Activated naive CD4-positive, alpha-beta T cell treated with anti-CD3 and anti-CD28 coated beads for 36 hours (primary cell): ENCODE results near the gene SEMA3G. TPM values are rescaled to one million over a fixed set of nuclear protein-coding genes. Genes with fewer than 3 reads are reported as not detected.

Source experiments
- CTCF ChIA-PET: fragments of 350-600 bp; sonication (Branson Sonifier 250); formaldehyde crosslinking; loops from one replicate; lab custom pipeline; 2021; ENCODE audit warnings: antibody characterized with exemption; lab: Charles Lee
- DNase-seq: peaks from one replicate; pipeline ENCODE4 v3.0.0-alpha.2; 2020
- H3K27ac Mint-ChIP-seq: one replicate; pipeline ENCODE4 v1.8.0; 2021; ENCODE audit warnings: mild to moderate bottlenecking, mixed read lengths
- H3K27me3 Mint-ChIP-seq: one replicate; pipeline ENCODE4 v1.8.0; 2021; ENCODE audit warnings: low read depth, mixed read lengths
- H3K36me3 Mint-ChIP-seq: one replicate; pipeline ENCODE4 v1.8.0; 2021; ENCODE audit warnings: low read depth, mixed read lengths
- H3K4me1 Mint-ChIP-seq: one replicate; pipeline ENCODE4 v1.8.0; 2021; ENCODE audit warnings: low read depth, mixed read lengths
- H3K4me3 Mint-ChIP-seq: one replicate; pipeline ENCODE4 v1.8.0; 2021; ENCODE audit warnings: mild to moderate bottlenecking, moderate library complexity, mixed read lengths
- H3K9me3 Mint-ChIP-seq: one replicate; pipeline ENCODE4 v1.8.0; 2021; ENCODE audit warnings: mixed read lengths
- intact Hi-C: fragments of 100-400 bp; cut with micrococcal nuclease; formaldehyde crosslinking; loops from one replicate; pipeline ENCODE4 v1.15.1; 2023
- total RNA-seq, 2 experiments: library from RNA; stranded (reverse); gene quantifications; one replicate each; pipeline ENCODE4 v1.2.3, GENCODE V29; 2021

The SEMA3G gene
- total RNA-seq, 2 experiments from 2014 or later: not detected

GRCh38 chr3:52407779-52408178 lies 37.1 kb downstream of the SEMA3G start:
- peaks cover 25% of the 10 kb centered on the region for H3K36me3 Mint-ChIP-seq
- intact Hi-C loops: no loop called here
- peak overlapping the region; percentile 86 for H3K4me3 Mint-ChIP-seq
- no peaks in the 10 kb centered on the region for H3K27me3 Mint-ChIP-seq
- CTCF ChIA-PET: interaction anchor here (1.4 kb wide), 1 partner anchor 38 kb away, joined by 4 read pairs; no protein-coding TSS in a partner anchor
- no peak for DNase-seq
- H3K4me1 Mint-ChIP-seq: peaks cover 35% of the 10 kb centered on the region
- H3K27ac Mint-ChIP-seq: no peak overlapping the region
- H3K9me3 Mint-ChIP-seq: no peaks in the 10 kb centered on the region

GRCh38 chr3:52406791-52407510 lies 38.0 kb downstream of the SEMA3G start:
- Mint-ChIP-seq H3K9me3 (no peaks in the 10 kb centered on the region), H3K27ac (no peak overlapping the region), H3K4me3 (no peak overlapping the region), H3K36me3 (peaks cover 29% of the 10 kb centered on the region), H3K27me3 (no peaks in the 10 kb centered on the region), H3K4me1 (peaks cover 28% of the 10 kb centered on the region)
- no peak for DNase-seq
- intact Hi-C loops: no loop called here
- CTCF ChIA-PET: interaction anchor here (1.0 to 1.4 kb wide), 2 partner anchors 39 to 187 kb away, joined by 3 to 4 read pairs; no protein-coding TSS in a partner anchor

DNA sequence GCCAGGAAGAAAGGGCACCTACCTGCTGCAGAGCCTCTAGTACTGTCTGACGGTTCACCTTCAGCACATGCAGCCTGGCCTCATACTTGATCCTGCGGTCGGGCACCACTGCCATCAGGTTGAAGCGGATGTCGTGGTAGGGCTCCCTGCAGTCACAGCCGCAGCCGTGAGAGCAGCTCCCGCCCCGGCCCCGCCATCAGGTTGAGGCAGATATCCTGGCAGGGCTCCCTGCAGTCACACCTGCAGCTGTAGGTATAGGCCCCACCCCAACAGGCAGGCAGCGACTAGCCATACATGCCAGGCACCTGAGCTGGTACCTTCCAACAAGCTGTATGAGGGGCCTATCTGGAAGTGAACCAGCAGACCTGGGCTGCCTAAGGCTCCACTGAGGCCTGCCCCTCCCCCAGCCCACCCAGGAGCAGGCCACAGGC lies 38.7 kb downstream of the SEMA3G start:
- H3K36me3 Mint-ChIP-seq: peaks cover 32% of the 10 kb centered on the region

GRCh38 chr3:52405601-52406110 lies 39.2 kb downstream of the SEMA3G start:
- Mint-ChIP-seq H3K27me3 (no peaks in the 10 kb centered on the region), H3K4me1 (peaks cover 23% of the 10 kb centered on the region), H3K9me3 (no peaks in the 10 kb centered on the region), H3K4me3 (no peak overlapping the region), H3K27ac (no peak overlapping the region), H3K36me3 (peaks cover 32% of the 10 kb centered on the region)
- no peak for DNase-seq
- intact Hi-C loops: no loop called here
- CTCF ChIA-PET: interaction anchor here (1.3 kb wide), 1 partner anchor 16 kb away, joined by 3 read pairs; no protein-coding TSS in a partner anchor

More for the DNA sequence above, 38.7 kb downstream of the SEMA3G start:
- Mint-ChIP-seq H3K27me3 (no peaks in the 10 kb centered on the region), H3K4me3 (no peak overlapping the region), H3K27ac (no peak overlapping the region), H3K4me1 (peaks cover 23% of the 10 kb centered on the region), H3K9me3 (no peaks in the 10 kb centered on the region)
- DNase-seq: no peak
- CTCF ChIA-PET: interaction anchor here (1.0 kb wide), 1 partner anchor 186 kb away, joined by 3 read pairs; no protein-coding TSS in a partner anchor
- intact Hi-C loops: no loop called here

GRCh38 chr3:52405066-52405465 lies 39.8 kb downstream of the SEMA3G start:
- Mint-ChIP-seq H3K9me3 (no peaks in the 10 kb centered on the region), H3K4me3 (no peak overlapping the region), H3K27me3 (no peaks in the 10 kb centered on the region), H3K27ac (no peak overlapping the region), H3K36me3 (peaks cover 32% of the 10 kb centered on the region), H3K4me1 (peaks cover 23% of the 10 kb centered on the region)
- no peak for DNase-seq
- intact Hi-C loops: no loop called here
- CTCF ChIA-PET: interaction anchor here (0.9 to 1.3 kb wide), 2 partner anchors 15 to 20 kb away, joined by 3 to 4 read pairs; no protein-coding TSS in a partner anchor

DNA sequence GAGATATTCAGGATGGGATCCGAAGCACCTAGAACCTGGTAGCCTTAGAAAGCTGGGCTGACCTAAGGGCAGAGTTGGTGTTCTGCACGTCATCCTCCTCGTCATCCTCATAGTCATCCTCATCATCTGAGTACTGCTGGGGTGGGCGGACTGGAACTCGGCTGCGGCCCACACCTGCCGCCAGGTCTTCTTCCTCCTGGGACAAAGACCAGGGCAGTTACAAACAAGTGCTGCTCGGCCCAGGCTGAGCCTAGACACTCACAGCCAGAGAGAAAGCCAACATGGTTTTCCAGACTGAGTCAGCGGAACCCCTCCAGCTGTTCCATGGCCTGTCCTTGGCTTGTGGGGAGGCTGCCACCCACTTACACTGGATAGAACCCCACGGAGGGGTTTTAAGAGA lies 40.5 kb downstream of the SEMA3G start:
- no peaks in the 10 kb centered on the region for H3K9me3 Mint-ChIP-seq
- H3K36me3 Mint-ChIP-seq: peaks cover 32% of the 10 kb centered on the region
- no peak for DNase-seq
- H3K4me3 Mint-ChIP-seq: no peak overlapping the region
- intact Hi-C loops: no loop called here
- peaks cover 22% of the 10 kb centered on the region for H3K4me1 Mint-ChIP-seq
- no peak overlapping the region for H3K27ac Mint-ChIP-seq
- H3K27me3 Mint-ChIP-seq: no peaks in the 10 kb centered on the region
- CTCF ChIA-PET: interaction anchor here (0.9 to 1.6 kb wide), 3 partner anchors 15 to 23 kb away, joined by 3 to 4 read pairs (median 3); no protein-coding TSS in a partner anchor

DNA sequence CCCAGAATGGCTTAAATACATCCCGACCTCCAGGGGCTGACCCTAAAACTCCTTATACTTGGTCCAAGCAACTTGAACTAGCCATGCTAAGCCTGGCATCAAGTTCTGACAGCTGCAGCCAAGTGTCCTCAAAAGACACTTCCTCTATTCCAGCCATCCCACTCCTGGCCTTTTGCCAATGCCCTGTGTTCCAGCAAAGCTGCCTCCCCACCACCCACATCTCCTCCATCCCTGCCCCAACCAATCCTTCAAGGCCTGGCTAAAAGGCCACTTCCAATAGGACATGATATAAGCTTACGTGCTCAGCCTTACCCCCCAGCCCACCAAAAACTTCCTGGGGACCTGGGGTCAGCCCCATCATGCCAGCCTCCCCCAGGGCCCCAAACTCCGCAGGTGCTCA lies 40.9 kb downstream of the SEMA3G start:
- no peak for DNase-seq
- Mint-ChIP-seq H3K36me3 (peaks cover 32% of the 10 kb centered on the region), H3K27ac (no peak overlapping the region), H3K4me1 (peaks cover 18% of the 10 kb centered on the region), H3K27me3 (no peaks in the 10 kb centered on the region), H3K9me3 (no peaks in the 10 kb centered on the region), H3K4me3 (no peak overlapping the region)
- CTCF ChIA-PET: interaction anchor here (1.6 kb wide), 1 partner anchor 24 kb away, joined by 3 read pairs; no protein-coding TSS in a partner anchor
- intact Hi-C loops: no loop called here

DNA sequence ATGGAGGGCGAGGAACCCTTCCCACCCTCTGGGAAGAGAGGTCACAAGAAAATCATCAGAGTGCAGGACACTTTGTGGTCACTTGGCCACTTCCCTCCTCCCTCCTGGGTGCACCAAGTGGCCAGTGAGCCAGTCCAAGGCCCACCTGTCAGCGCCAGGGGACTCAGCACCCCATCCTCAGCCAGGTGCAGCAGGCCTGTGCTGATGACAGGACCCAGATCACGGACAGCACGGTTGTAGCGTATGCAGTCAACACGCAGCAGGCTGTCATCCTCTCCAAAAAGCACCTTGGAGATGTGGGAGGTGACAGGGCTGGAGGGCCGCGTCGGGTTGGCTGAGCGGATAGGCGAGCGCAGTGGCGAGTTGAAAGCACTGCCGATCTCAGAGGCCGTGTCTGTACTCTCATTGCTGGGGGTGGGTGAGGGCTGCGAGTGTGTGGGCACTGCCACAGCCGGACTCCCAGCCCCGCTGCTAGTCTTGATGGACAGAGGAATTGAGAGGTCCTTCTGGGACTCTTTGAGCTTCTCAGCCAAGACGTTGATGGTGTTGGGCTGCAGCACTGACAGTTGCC lies 41.5 kb downstream of the SEMA3G start:
- H3K4me1 Mint-ChIP-seq: peaks cover 12% of the 10 kb centered on the region
- peaks cover 31% of the 10 kb centered on the region for H3K36me3 Mint-ChIP-seq
- CTCF ChIA-PET: interaction anchor here (0.6 to 1.6 kb wide), 3 partner anchors 24 to 122 kb away, joined by 3 read pairs; no protein-coding TSS in a partner anchor
- intact Hi-C loops: no loop called here
- no peak overlapping the region for H3K27ac Mint-ChIP-seq
- H3K4me3 Mint-ChIP-seq: no peak overlapping the region
- no peak for DNase-seq
- no peaks in the 10 kb centered on the region for H3K27me3 Mint-ChIP-seq
- H3K9me3 Mint-ChIP-seq: no peaks in the 10 kb centered on the region

DNA sequence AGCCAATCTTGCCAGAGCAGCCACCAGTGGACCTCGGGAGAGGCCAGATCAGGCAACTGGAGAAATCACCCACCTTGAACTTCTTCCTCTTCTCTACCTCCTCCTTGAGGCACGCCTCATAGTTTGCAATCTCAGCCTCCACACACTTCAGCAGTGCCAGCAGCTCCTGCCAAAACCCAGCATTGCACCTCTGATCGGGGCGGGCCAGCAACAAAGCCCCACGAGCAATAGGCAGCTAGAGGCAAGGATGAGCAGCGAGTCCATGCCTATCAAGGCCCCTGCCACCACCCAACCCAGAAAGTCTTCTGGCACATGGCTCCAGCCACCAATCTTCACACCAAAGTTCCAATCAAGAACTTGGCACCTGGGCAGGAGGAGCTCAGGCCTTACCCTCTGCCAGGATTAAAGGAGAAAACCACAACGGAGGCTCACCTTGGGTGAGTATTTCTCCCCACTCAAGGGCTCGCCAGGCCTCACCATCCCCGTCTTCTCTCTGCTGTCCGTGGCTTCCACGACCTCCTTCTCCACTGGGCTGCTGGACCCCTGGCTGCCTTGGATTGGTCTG lies 42.1 kb downstream of the SEMA3G start:
- intact Hi-C loops: no loop called here
- CTCF ChIA-PET: interaction anchor here (0.6 to 0.7 kb wide), 2 partner anchors 65 to 122 kb away, joined by 3 read pairs; no protein-coding TSS in a partner anchor
- H3K36me3 Mint-ChIP-seq: peaks cover 28% of the 10 kb centered on the region

GRCh38 chr3:52402101-52402521 lies 42.8 kb downstream of the SEMA3G start:
- no peak overlapping the region for H3K27ac Mint-ChIP-seq
- peaks cover 25% of the 10 kb centered on the region for H3K36me3 Mint-ChIP-seq
- intact Hi-C loops: no loop called here
- no peaks in the 10 kb centered on the region for H3K9me3 Mint-ChIP-seq
- no peaks in the 10 kb centered on the region for H3K27me3 Mint-ChIP-seq
- CTCF ChIA-PET: interaction anchor here (0.9 kb wide), 1 partner anchor 14 kb away, joined by 3 read pairs; no protein-coding TSS in a partner anchor
- H3K4me1 Mint-ChIP-seq: no peaks in the 10 kb centered on the region
- no peak for DNase-seq
- H3K4me3 Mint-ChIP-seq: no peak overlapping the region

More for the DNA sequence above, 42.1 kb downstream of the SEMA3G start:
- Mint-ChIP-seq H3K9me3 (no peaks in the 10 kb centered on the region), H3K4me1 (peaks cover 6% of the 10 kb centered on the region), H3K27me3 (no peaks in the 10 kb centered on the region), H3K4me3 (no peak overlapping the region), H3K27ac (peak overlapping the region; percentile 66)
- DNase-seq: no peak

GRCh38 chr3:52401551-52401950 lies 43.4 kb downstream of the SEMA3G start:
- no peak for DNase-seq
- H3K9me3 Mint-ChIP-seq: no peaks in the 10 kb centered on the region
- no peaks in the 10 kb centered on the region for H3K27me3 Mint-ChIP-seq
- H3K4me1 Mint-ChIP-seq: no peaks in the 10 kb centered on the region
- CTCF ChIA-PET: interaction anchor here (0.9 kb wide), 1 partner anchor 14 kb away, joined by 3 read pairs; no protein-coding TSS in a partner anchor
- intact Hi-C loops: no loop called here
- no peak overlapping the region for H3K4me3 Mint-ChIP-seq
- H3K36me3 Mint-ChIP-seq: peaks cover 24% of the 10 kb centered on the region
- H3K27ac Mint-ChIP-seq: no peak overlapping the region

DNA sequence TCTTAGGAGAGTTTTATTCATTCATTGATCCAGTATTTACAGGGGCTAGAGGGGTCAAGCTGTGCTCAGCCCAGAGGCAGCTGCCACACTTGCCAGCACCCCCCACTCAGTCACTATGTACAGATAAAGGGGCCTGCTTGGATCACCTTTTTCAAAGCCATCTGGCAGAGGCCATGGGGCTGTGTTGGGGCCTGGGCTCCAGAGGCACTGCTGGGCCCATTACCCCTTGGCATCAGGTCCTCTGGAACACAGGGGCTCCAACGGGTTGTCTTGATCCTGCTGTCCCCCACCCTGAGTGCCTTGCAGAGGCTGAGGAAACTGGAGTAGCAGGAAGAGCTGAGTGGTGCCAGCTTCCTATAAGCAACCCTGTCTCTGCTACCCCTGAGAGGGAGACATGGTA lies 43.9 kb downstream of the SEMA3G start:
- CTCF ChIA-PET: interaction anchor here (0.9 kb wide), 1 partner anchor 13 kb away, joined by 3 read pairs; no protein-coding TSS in a partner anchor
- Mint-ChIP-seq H3K9me3 (no peaks in the 10 kb centered on the region), H3K27ac (peak overlapping the region; percentile 36), H3K4me1 (no peaks in the 10 kb centered on the region), H3K27me3 (no peaks in the 10 kb centered on the region), H3K36me3 (peaks cover 24% of the 10 kb centered on the region), H3K4me3 (no peak overlapping the region)
- intact Hi-C loops: no loop called here
- DNase-seq: no peak
